ENCODE results near the gene TRPC4AP. TPM values are rescaled to one million over a fixed set of nuclear protein-coding genes. Genes with fewer than 3 reads are reported as not detected.
"Not testable (repeated sequence)": the region's sequence is repeated elsewhere in the genome, so short reads cannot be mapped to it uniquely, and the experiment has no call there.

Gene TRPC4AP
- total RNA-seq, 2 experiments from 2014 or later: 31.9 to 38.8 TPM

GRCh38 chr20:35059110-35059509 lies 33.5 kb downstream of the TRPC4AP start:
- ChIA-PET CTCF (ENCODE audit: unreplicated experiment) (interaction anchor here (0.5 kb wide), 1 partner anchor 501 kb away, joined by 3 read pairs; no protein-coding TSS in a partner anchor), POLR2A (no interaction called here)
- Histone ChIP-seq H3K79me2 (ENCODE audit: insufficient read depth, low read depth, low read length) (peaks cover 23% of the 10 kb centered on the region; the same call in 1 of the 2 replicates), H3K9me3 (ENCODE audit: low read length) (no peaks in the 10 kb centered on the region), H3K4me3 (ENCODE audit: low read depth, low read length, poor library complexity, severe bottlenecking) (no peak overlapping the region), H2AFZ (ENCODE audit: low read length) (no peak overlapping the region), H3K9me2 (ENCODE audit: insufficient read depth, low read length) (no peaks in the 10 kb centered on the region), H3K27ac (ENCODE audit: low read depth, low read length, poor library complexity, severe bottlenecking) (no peak overlapping the region), H3K4me1 (ENCODE audit: insufficient read depth, low read length, poor library complexity, severe bottlenecking) (no peaks in the 10 kb centered on the region), H3K4me2 (ENCODE audit: low read length) (no peak overlapping the region), H4K20me1 (ENCODE audit: insufficient read depth, low read length) (0 out of 2 replicates have a peak, but pooled peaks cover 6% of the 10 kb centered on the region), H3K36me3 (ENCODE audit: insufficient read depth, low read length) (peaks cover 27% of the 10 kb centered on the region)
- no TSS peak for BruUV-seq (replicated peaks)
- DNase-seq (ENCODE audit: low spot score): no peak
- TF ChIP-seq EZH2phosphoT487 (IDR thresholded peaks at IDR 0.05; ENCODE audit: borderline replicate concordance, low read depth, low read length): no peak
- TF ChIP-seq CTCF (conservative IDR thresholded peaks at IDR 0.05; ENCODE audit: low read length): no peak
- intact Hi-C loops (cut with micrococcal nuclease; ENCODE audit: unreplicated experiment): no loop called here

- no peak overlapping the region for H3K4me3 ChIP-seq (ENCODE audit: low read depth, low read length, poor library complexity, severe bottlenecking)
- POLR2A ChIA-PET: no interaction called here
- H3K4me2 ChIP-seq (ENCODE audit: low read length): no peak overlapping the region
- no peaks in the 10 kb centered on the region for H3K9me3 ChIP-seq (ENCODE audit: low read length)
- peaks cover 24% of the 10 kb centered on the region for H3K36me3 ChIP-seq (ENCODE audit: insufficient read depth, low read length)
- no peaks in the 10 kb centered on the region for H3K4me1 ChIP-seq (ENCODE audit: insufficient read depth, low read length, poor library complexity, severe bottlenecking)
- H2AFZ ChIP-seq (ENCODE audit: low read length): no peak overlapping the region
- no peak for DNase-seq (ENCODE audit: low spot score)
- intact Hi-C loops (cut with micrococcal nuclease; ENCODE audit: unreplicated experiment): no loop called here
- CTCF ChIA-PET (ENCODE audit: unreplicated experiment): no interaction called here
- TF ChIP-seq CTCF (conservative IDR thresholded peaks at IDR 0.05; ENCODE audit: low read length) (no peak), EZH2phosphoT487 (IDR thresholded peaks at IDR 0.05; ENCODE audit: borderline replicate concordance, low read depth, low read length) (no peak)
- 0 out of 2 replicates have a peak, but pooled peaks cover 6% of the 10 kb centered on the region for H4K20me1 ChIP-seq (ENCODE audit: insufficient read depth, low read length)
- peaks cover 15% of the 10 kb centered on the region; the same call in 1 of the 2 replicates for H3K79me2 ChIP-seq (ENCODE audit: insufficient read depth, low read depth, low read length)
- H3K27ac ChIP-seq (ENCODE audit: low read depth, low read length, poor library complexity, severe bottlenecking): no peak overlapping the region
- BruUV-seq (replicated peaks): no TSS peak
- H3K9me2 ChIP-seq (ENCODE audit: insufficient read depth, low read length): no peaks in the 10 kb centered on the region
Measured at GRCh38 chr20:35055445-35056276, 36.9 kb downstream of the TRPC4AP start.

- no peak overlapping the region for H3K27ac ChIP-seq (ENCODE audit: low read depth, low read length, poor library complexity, severe bottlenecking)
- BruUV-seq (replicated peaks): no TSS peak
- H4K20me1 ChIP-seq (ENCODE audit: insufficient read depth, low read length): 0 out of 2 replicates have a peak, but pooled peaks cover 4% of the 10 kb centered on the region
- H3K79me2 ChIP-seq (ENCODE audit: insufficient read depth, low read depth, low read length): peaks cover 10% of the 10 kb centered on the region; the same call in 1 of the 2 replicates
- H2AFZ ChIP-seq (ENCODE audit: low read length): no peak overlapping the region
- intact Hi-C loops (cut with micrococcal nuclease; ENCODE audit: unreplicated experiment): no loop called here
- no peak for TF ChIP-seq EZH2phosphoT487 (IDR thresholded peaks at IDR 0.05; ENCODE audit: borderline replicate concordance, low read depth, low read length)
- TF ChIP-seq CTCF (conservative IDR thresholded peaks at IDR 0.05; ENCODE audit: low read length): no peak
- no peak overlapping the region for H3K4me3 ChIP-seq (ENCODE audit: low read depth, low read length, poor library complexity, severe bottlenecking)
- no peak for DNase-seq (ENCODE audit: low spot score)
- peaks cover 31% of the 10 kb centered on the region for H3K36me3 ChIP-seq (ENCODE audit: insufficient read depth, low read length)
- no peak overlapping the region for H3K4me2 ChIP-seq (ENCODE audit: low read length)
- CTCF ChIA-PET (ENCODE audit: unreplicated experiment): no interaction called here
- H3K9me2 ChIP-seq (ENCODE audit: insufficient read depth, low read length): no peaks in the 10 kb centered on the region
- POLR2A ChIA-PET: no interaction called here
- no peaks in the 10 kb centered on the region for H3K9me3 ChIP-seq (ENCODE audit: low read length)
- no peaks in the 10 kb centered on the region for H3K4me1 ChIP-seq (ENCODE audit: insufficient read depth, low read length, poor library complexity, severe bottlenecking)
Measured at GRCh38 chr20:35054814-35055213, 37.8 kb downstream of the TRPC4AP start.

GRCh38 chr20:35052616-35053015 lies 40.0 kb downstream of the TRPC4AP start:
- H3K9me2 ChIP-seq (ENCODE audit: insufficient read depth, low read length); H4K20me1 ChIP-seq (ENCODE audit: insufficient read depth, low read length); H2AFZ ChIP-seq (ENCODE audit: low read length); H3K79me2 ChIP-seq (ENCODE audit: insufficient read depth, low read depth, low read length); DNase-seq (ENCODE audit: low spot score); H3K4me3 ChIP-seq (ENCODE audit: low read depth, low read length, poor library complexity, severe bottlenecking); BruUV-seq (replicated peaks); H3K4me1 ChIP-seq (ENCODE audit: insufficient read depth, low read length, poor library complexity, severe bottlenecking); intact Hi-C loops (cut with micrococcal nuclease; ENCODE audit: unreplicated experiment); H3K4me2 ChIP-seq (ENCODE audit: low read length); H3K9me3 ChIP-seq (ENCODE audit: low read length); H3K27ac ChIP-seq (ENCODE audit: low read depth, low read length, poor library complexity, severe bottlenecking): not testable (repeated sequence)
- ChIA-PET CTCF (ENCODE audit: unreplicated experiment) (interaction anchor here (0.9 kb wide), 1 partner anchor 12 kb away, joined by 3 read pairs; no protein-coding TSS in a partner anchor), POLR2A (interaction anchor here (0.7 kb wide), 2 partner anchors 97 to 1032 kb away, joined by 3 read pairs; partner anchors contain the start of gene MYH7B)
- peaks cover 53% of the 10 kb centered on the region for H3K36me3 ChIP-seq (ENCODE audit: insufficient read depth, low read length)

Measured in OCI-LY7 (cell line).